ENCODE data around the gene GYS1. TPM values are rescaled to one million over a fixed set of nuclear protein-coding genes. Genes with fewer than 3 reads are reported as not detected.

Gene GYS1
- total and polyA plus RNA-seq, 10 of the 15 experiments (the other 5 are each of a cell fraction or from before 2014, with no cell fraction given) = 3.7 to 62.0 (median 37.3) TPM

- no peak overlapping the region for H3K9ac ChIP-seq (ENCODE audit: control insufficient read depth, insufficient read depth, low read length)
- H3K9me3 ChIP-seq (replicated peaks; ENCODE audit: control insufficient read depth, insufficient read depth, low read length) = no peaks in the 10 kb centered on the region
- no peaks in the 10 kb centered on the region for H3K79me2 ChIP-seq (ENCODE audit: control insufficient read depth, insufficient read depth, low read length)
- FAIRE-seq = no peak
- ChIA-PET CTCF (no interaction called here), SMC1A (ENCODE audit: uncharacterized antibody, unreplicated experiment) (no interaction called here), POLR2A (no interaction called here), RAD21 (ENCODE audit: unreplicated experiment) (no interaction called here)
- H3K4me2 ChIP-seq (ENCODE audit: control insufficient read depth, insufficient read depth) = no peak overlapping the region
- no peak overlapping the region for H3K4me3 ChIP-seq
- no peak for TF ChIP-seq E4F1 (IDR thresholded peaks at IDR 0.05; ENCODE audit: borderline replicate concordance, partially characterized antibody)
- no peak for TF ChIP-seq SMC3 (IDR thresholded peaks at IDR 0.05; ENCODE audit: borderline replicate concordance, low read length)
- TF ChIP-seq MYB (IDR thresholded peaks at IDR 0.05; ENCODE audit: borderline replicate concordance, low read depth, low read length) = no peak
- TF ChIP-seq, protein P1, sequence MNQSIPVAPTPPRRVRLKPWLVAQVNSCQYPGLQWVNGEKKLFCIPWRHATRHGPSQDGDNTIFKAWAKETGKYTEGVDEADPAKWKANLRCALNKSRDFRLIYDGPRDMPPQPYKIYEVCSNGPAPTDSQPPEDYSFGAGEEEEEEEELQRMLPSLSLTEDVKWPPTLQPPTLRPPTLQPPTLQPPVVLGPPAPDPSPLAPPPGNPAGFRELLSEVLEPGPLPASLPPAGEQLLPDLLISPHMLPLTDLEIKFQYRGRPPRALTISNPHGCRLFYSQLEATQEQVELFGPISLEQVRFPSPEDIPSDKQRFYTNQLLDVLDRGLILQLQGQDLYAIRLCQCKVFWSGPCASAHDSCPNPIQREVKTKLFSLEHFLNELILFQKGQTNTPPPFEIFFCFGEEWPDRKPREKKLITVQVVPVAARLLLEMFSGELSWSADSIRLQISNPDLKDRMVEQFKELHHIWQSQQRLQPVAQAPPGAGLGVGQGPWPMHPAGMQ (IDR thresholded peaks at IDR 0.05; ENCODE audit: borderline replicate concordance) = no peak
- TF ChIP-seq, protein P2, sequence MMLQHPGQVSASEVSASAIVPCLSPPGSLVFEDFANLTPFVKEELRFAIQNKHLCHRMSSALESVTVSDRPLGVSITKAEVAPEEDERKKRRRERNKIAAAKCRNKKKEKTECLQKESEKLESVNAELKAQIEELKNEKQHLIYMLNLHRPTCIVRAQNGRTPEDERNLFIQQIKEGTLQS (IDR thresholded peaks at IDR 0.05; ENCODE audit: borderline replicate concordance, extremely low read depth, low read depth, low read length) = no peak
- peaks cover 3 to 12% of the 10 kb centered on the region in 2 experiments; a peak in 3 of 4 replicates for H3K36me3 ChIP-seq (ENCODE audit: control insufficient read depth in 2 of 2, insufficient read depth in 2 of 2, low read length in 1 of 2)
- intact Hi-C loops (cut with micrococcal nuclease; ENCODE audit: unreplicated experiment) (no loop called here), in situ Hi-C loops (cut with MboI) (no loop called here)
- no peaks in the 10 kb centered on the region for H3K27me3 ChIP-seq (replicated peaks in 1 of 2; ENCODE audit: control insufficient read depth in 2 of 2, insufficient read depth in 2 of 2, low read length in 1 of 2)
- BruUV-seq (replicated peaks) = no TSS peak
- H3K27ac ChIP-seq (ENCODE audit: control insufficient read depth, insufficient read depth) = no peak overlapping the region
- 95% methylated on average over 18 of the region's 18 CpGs for WGBS (ENCODE audit: insufficient coverage, insufficient replicate concordance, low lambda C conversion rate, missing lambda C conversion rate)
- no peak overlapping the region for H2AFZ ChIP-seq (ENCODE audit: control insufficient read depth, low read depth, low read length)
- no peaks in the 10 kb centered on the region for H4K20me1 ChIP-seq (ENCODE audit: control insufficient read depth, insufficient read depth)
- no peak for DNase-seq (ENCODE audit: low read depth, low spot score)
- no peak for ATAC-seq
- H3K4me1 ChIP-seq (ENCODE audit: control insufficient read depth, insufficient read depth, low read length) = peaks cover 5% of the 10 kb centered on the region
These were observed 21.8 kb upstream of the GYS1 start for GRCh38 chr19:49014870-49015255.

All from GM12878 (cell line).